GM13977 (cell line): Measurements from ENCODE around the gene CSRNP2.

Experiments
- DNase-seq: peaks from one replicate; pipeline ENCODE4 v3.0.0; 2012; ENCODE audit warnings: low spot score
- CTCF ChIP-seq: IDR thresholded peaks from 2 replicates; pipeline ENCODE4 v1.5.1; 2012; ENCODE audit warnings: mild to moderate bottlenecking, control low read depth; ENCODE audit not compliant: insufficient read depth; ENCODE audit errors: extremely low read depth, missing control alignments
- in situ Hi-C: fragments of 300-500 bp; cut with MboI; formaldehyde crosslinking; loops from one replicate; pipeline ENCODE4 v1.12.0; 2022; ENCODE audit warnings: low sequenced_read_pairs, low pct_unique_long_range_greater_than_20kb, mixed read lengths, inconsistent platforms; ENCODE audit not compliant: unreplicated experiment

Gene CSRNP2

DNA sequence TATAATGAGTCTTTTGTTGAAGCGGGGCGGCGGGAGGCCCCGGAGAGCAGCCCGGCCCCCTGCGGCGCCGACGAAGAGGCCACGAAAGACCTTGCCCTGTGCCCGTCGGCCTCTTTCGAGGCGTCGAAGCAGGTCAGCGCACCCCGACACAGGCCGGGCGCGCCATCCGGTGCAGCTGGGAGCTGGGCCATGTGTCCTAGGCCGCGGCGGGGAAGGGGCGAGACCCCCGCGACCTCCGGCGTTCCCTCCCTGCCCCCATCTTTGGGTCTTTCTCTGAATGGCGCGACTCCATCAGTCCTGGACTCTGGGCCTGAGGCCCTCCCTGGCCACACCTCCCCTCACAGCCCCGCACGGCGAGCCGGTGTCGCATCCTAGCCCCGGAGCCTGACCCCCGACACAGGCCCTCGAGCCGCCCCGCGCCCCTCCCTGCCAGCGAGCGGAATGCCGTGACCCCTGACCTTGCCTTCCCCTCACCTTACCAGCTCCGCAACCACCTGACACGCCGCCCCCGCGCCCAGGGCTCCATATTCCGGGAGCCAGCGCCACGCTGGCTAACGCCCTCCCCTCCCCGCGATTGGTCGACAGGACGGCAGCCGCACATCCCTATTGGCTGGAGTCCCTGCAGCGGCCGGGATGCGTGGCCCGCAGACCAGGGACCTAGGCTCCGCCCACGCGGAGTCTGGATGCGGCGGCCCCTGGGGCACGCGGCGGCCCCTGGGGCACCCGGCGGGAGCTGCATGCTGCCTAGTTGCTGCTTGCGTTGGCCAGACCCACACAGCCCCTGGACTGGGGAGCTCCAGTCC, 57.4 kb downstream of the CSRNP2 start, which contains the start of gene SLC11A2:
SLC11A2 (minus strand) TSS at position 549 of the 803 bp plus-strand sequence. CDS start 15,656 bp downstream, outside the sequence.
- in situ Hi-C loops, result no loop called here
- TF ChIP-seq CTCF, result no peak
- DNase-seq, result peak; percentile 96

- in situ Hi-C loops, result no loop called here
- no peak for DNase-seq
- TF ChIP-seq CTCF, result no peak
Measured at GRCh38 chr12:51025338-51025835, 58.0 kb downstream of the CSRNP2 start.

DNA sequence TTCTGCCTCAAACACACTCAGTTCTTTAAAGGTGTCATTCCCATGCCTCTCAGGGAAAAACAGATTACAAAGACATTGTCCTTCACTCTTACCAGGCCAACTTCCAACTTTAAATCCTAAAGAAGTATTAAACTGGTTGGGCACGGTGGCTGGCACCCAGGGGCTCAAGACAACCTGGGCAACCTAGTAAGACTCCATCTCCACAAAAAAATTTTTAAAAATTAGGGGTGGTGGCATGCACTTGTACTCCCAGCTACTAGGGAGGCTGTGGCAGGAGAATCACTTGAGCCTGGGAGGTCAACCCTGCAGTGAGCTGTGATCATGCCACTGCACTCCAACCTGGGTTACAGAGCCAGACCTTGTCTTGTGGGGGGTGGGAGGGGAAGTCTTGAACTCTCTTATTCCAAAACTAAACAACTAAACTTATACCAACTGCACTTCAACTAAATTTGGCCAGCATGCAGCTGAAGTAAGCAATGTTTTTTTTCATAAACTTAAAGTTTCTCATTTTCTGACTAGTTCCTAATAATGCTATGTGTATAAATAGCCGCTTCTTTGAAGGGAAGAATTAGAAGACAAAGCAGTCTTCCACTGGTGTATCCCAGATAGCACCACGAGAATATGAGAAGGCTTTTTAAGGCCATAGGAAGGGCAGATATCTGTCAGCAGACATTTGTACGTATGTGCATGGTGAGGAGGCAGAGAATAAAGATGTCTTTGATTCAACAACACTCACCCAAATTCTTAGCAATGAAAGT, 59.6 kb downstream of the CSRNP2 start:
- no peak for TF ChIP-seq CTCF
- in situ Hi-C loops, result no loop called here
- no peak for DNase-seq

DNA sequence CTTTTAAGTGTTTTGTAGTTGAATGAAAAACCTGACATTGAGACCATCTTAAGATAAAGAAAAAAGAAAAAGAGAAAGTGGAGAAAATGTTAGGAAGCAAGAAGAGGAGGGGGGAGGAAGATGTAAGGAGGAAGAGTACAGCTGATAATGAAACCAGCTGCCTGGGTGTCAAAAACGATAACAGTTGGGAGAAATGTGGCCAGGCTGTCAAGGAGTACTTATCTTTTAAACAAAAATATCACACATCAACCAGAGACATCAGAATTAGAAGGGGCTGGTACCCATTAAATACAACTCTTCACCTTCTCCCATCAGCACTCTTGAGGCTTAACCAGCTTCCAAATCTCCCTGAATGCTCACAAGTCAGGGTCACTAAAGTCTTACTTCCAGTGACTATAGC, 61.7 kb downstream of the CSRNP2 start:
- no peak for DNase-seq
- in situ Hi-C loops, result no loop called here
- no peak for TF ChIP-seq CTCF

DNA sequence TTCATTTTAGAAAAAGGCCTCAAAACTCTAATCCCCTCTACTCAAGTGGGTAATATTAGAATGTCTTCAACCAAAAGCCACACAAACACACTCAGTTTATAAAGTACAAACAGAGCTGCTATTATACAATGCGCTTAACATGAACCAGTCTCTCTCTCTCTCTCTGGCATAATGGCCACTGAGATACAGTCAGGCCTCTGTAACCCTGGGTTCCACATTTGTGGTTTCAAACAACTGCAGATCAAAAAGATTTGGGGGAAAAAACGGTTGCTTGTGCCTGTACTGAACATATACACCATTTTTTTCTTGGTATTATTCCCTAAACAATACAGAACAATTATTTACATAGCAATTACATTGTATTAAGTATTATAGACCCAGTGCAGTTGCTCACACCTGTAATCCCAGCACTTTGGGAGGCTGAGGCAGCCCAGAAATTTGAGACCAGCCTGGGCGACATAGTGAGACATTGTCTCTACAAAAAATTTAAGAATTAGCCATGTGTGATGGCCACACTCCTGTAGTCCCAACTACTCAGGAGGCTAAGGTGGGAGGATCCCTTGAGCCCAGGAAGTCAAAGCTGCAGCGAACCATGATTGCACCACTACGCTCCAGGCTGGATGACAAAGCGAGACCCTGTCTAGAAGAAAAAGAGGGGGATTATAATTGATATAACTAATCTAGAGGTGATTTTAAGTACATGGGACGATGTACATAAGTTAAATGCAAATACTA, 62.8 kb downstream of the CSRNP2 start:
- DNase-seq, result no peak
- in situ Hi-C loops, result no loop called here
- no peak for TF ChIP-seq CTCF

DNA sequence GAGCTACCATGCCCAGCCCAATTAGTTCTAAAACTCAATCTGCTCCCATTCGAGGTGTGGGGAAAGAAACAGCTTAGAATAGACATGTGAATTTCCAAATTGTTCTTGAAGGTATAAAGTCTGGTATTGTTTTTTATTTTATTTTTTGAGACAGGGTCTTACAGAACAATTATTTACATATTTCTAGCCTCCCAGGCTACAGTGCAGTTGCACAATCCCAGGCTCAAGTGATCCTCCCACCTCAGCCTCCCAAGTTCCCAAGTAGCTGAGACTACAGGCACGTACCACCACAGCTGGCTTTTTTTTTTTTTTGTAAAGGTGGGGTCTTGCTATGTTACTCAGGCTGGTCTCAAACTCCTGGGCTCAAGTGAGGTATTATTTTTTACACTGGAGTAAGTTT, 63.5 kb downstream of the CSRNP2 start:
- DNase-seq, result no peak
- in situ Hi-C loops, result no loop called here
- TF ChIP-seq CTCF, result no peak
